H1 (cell line): ENCODE data around the gene ACAD10. TPM values are rescaled to one million over a fixed set of nuclear protein-coding genes. Genes with fewer than 3 reads are reported as not detected.

Experiments
- CTCF ChIA-PET: fragments of 300-600 bp; sonication (Branson Sonifier 250); formaldehyde crosslinking; loops from one replicate; lab custom pipeline; 2021; ENCODE audit not compliant: partially characterized antibody; lab: Charles Lee
- POLR2A ChIA-PET: fragments of 300-600 bp; sonication (Branson Sonifier 250); formaldehyde crosslinking; loops from one replicate; lab custom pipeline; 2021; ENCODE audit warnings: inconsistent platforms; ENCODE audit not compliant: partially characterized antibody; lab: Charles Lee
- DNase-seq, 2 experiments: peaks; one replicate each; pipeline versions ENCODE4 v3.0.0 to v3.0.0-alpha.2; 2010 to 2022; ENCODE audit warnings: low spot score in 2 of 2, low read depth in 1 of 2, mixed read lengths in 1 of 2
- FAIRE-seq: peaks from 2 replicates; lab custom pipeline; 2011; peaks lifted over from hg19 to GRCh38; lab: Jason Lieb, UNC
- H2AFZ ChIP-seq: 2 replicates; pipeline ENCODE4 v1.8.1; 2012; ENCODE audit warnings: low read length, inconsistent platforms
- H2AK5ac ChIP-seq: 2 replicates; pipeline ENCODE4 v1.6.1; 2013; ENCODE audit warnings: low read depth, low read length
- H2BK120ac ChIP-seq: replicated peaks from 2 replicates; pipeline ENCODE3; 2013; ENCODE audit warnings: low read depth, low read length, inconsistent platforms
- H2BK12ac ChIP-seq: 2 replicates; pipeline ENCODE4 v1.6.1; 2013; ENCODE audit warnings: low read depth, low read length
- H2BK15ac ChIP-seq: 2 replicates; pipeline ENCODE4 v1.6.1; 2013; ENCODE audit warnings: low read length
- H2BK20ac ChIP-seq: 2 replicates; pipeline ENCODE4 v1.6.1; 2013; ENCODE audit warnings: low read length
- H2BK5ac ChIP-seq: 2 replicates; pipeline ENCODE4 v1.6.1; 2013; ENCODE audit warnings: low read depth, low read length
- H3K14ac ChIP-seq: 2 replicates; pipeline ENCODE4 v1.6.1; 2013; ENCODE audit warnings: inconsistent platforms; ENCODE audit not compliant: insufficient read length
- H3K18ac ChIP-seq: 2 replicates; pipeline ENCODE4 v1.6.1; 2013; ENCODE audit warnings: low read length; ENCODE audit errors: extremely low read depth
- H3K23ac ChIP-seq: 2 replicates; pipeline ENCODE4 v1.6.1; 2013; ENCODE audit warnings: inconsistent platforms; ENCODE audit not compliant: insufficient read length
- H3K23me2 ChIP-seq: 2 replicates; pipeline ENCODE4 v1.6.1; 2013; ENCODE audit warnings: low read depth, low read length
- H3K27ac ChIP-seq: 2 replicates; pipeline ENCODE4 v1.6.1; 2011; ENCODE audit warnings: low read depth, low read length, inconsistent platforms
- H3K27me3 ChIP-seq, 4 experiments: replicated peaks in 1 of 4; 1 replicate in 1 of 4; 2 replicates in 3 of 4; pipeline versions ENCODE4 v1.6.1 to v1.8.1; 2011 to 2013; ENCODE audit warnings: low read length in 3 of 4, mild to moderate bottlenecking in 3 of 4, inconsistent platforms in 2 of 4, mixed read lengths in 2 of 4, moderate library complexity in 1 of 4; ENCODE audit not compliant: control insufficient read depth in 3 of 4, insufficient read depth in 3 of 4; ENCODE audit errors: extremely low read depth in 1 of 4
- H3K36me3 ChIP-seq, 4 experiments: 2 replicates each; pipeline versions ENCODE4 v1.6.1 to v1.8.1; 2011 to 2013; ENCODE audit warnings: mild to moderate bottlenecking in 4 of 4, low read length in 3 of 4, moderate library complexity in 2 of 4, control low read depth in 1 of 4, inconsistent platforms in 1 of 4; ENCODE audit not compliant: insufficient read depth in 4 of 4, control insufficient read depth in 2 of 4
- H3K4ac ChIP-seq: replicated peaks from 2 replicates; pipeline ENCODE3; 2013; ENCODE audit warnings: low read length, low read depth, mixed read lengths, inconsistent platforms; ENCODE audit not compliant: insufficient read length
- H3K4me1 ChIP-seq, 4 experiments: replicated peaks in 1 of 4; 1 replicate in 1 of 4; 2 replicates in 3 of 4; pipeline versions ENCODE4 v1.6.1 to v1.8.1; 2011 to 2013; ENCODE audit warnings: low read length in 3 of 4, inconsistent platforms in 2 of 4, mixed read lengths in 1 of 4; ENCODE audit not compliant: insufficient read depth in 4 of 4, control insufficient read depth in 3 of 4
- H3K4me2 ChIP-seq, 2 experiments: 2 replicates each; pipeline versions ENCODE4 v1.6.1 to v1.8.1; 2011 to 2013; ENCODE audit warnings: low read depth in 2 of 2, low read length in 2 of 2, control low read depth in 1 of 2, inconsistent platforms in 1 of 2, mild to moderate bottlenecking in 1 of 2; ENCODE audit not compliant: insufficient read depth in 1 of 2
- H3K4me3 ChIP-seq, 4 experiments: fragments of 200-600, 300-600 bp in 1 of 4; sonication (generic), shearing (Covaris generic), sonication (Bioruptor Twin) in 1 of 4; 2 replicates each; pipeline versions ENCODE4 v1.5.1 to v1.8.1; 2011 to 2016; ENCODE audit warnings: low read length in 4 of 4, low read depth in 3 of 4, control low read depth in 2 of 4, inconsistent platforms in 2 of 4, mild to moderate bottlenecking in 2 of 4, mixed read lengths in 1 of 4, moderate library complexity in 1 of 4; ENCODE audit not compliant: insufficient read depth in 2 of 4; ENCODE audit errors: extremely low read depth in 1 of 4
- H3K56ac ChIP-seq: replicated peaks from 2 replicates; pipeline ENCODE3; 2013; ENCODE audit warnings: low read depth, mild to moderate bottlenecking, mixed read lengths, low read length, inconsistent platforms; ENCODE audit not compliant: insufficient read length
- H3K79me1 ChIP-seq: 2 replicates; pipeline ENCODE4 v1.6.1; 2013; ENCODE audit warnings: low read depth, low read length, control low read depth
- H3K79me2 ChIP-seq, 2 experiments: 2 replicates each; pipeline versions ENCODE4 v1.6.1 to v1.8.1; 2012 to 2013; ENCODE audit warnings: low read length in 2 of 2, mild to moderate bottlenecking in 2 of 2, inconsistent platforms in 1 of 2; ENCODE audit not compliant: insufficient read depth in 2 of 2, control insufficient read depth in 1 of 2
- H3K9ac ChIP-seq, 4 experiments: replicated peaks in 1 of 4; 1 replicate in 1 of 4; 2 replicates in 3 of 4; pipeline versions ENCODE4 v1.6.1 to v1.8.1; 2011 to 2013; ENCODE audit warnings: low read depth in 3 of 4, low read length in 3 of 4, control low read depth in 2 of 4, mild to moderate bottlenecking in 2 of 4, moderate library complexity in 2 of 4, inconsistent platforms in 1 of 4; ENCODE audit errors: extremely low read depth in 1 of 4
- H3K9me3 ChIP-seq, 2 experiments: 2 replicates each; pipeline versions ENCODE4 v1.6.1 to v1.8.1; 2012 to 2013; ENCODE audit warnings: mild to moderate bottlenecking in 2 of 2, moderate library complexity in 2 of 2, control low read depth in 1 of 2, inconsistent platforms in 1 of 2, low read depth in 1 of 2, low read length in 1 of 2, mixed read lengths in 1 of 2; ENCODE audit not compliant: insufficient read depth in 2 of 2
- H4K20me1 ChIP-seq, 2 experiments: replicated peaks in 1 of 2; 2 replicates each; pipeline versions ENCODE3 to v1.8.1; 2011 to 2013; ENCODE audit warnings: inconsistent platforms in 2 of 2, low read length in 2 of 2, mild to moderate bottlenecking in 1 of 2; ENCODE audit not compliant: insufficient read depth in 2 of 2, control insufficient read depth in 1 of 2
- H4K5ac ChIP-seq: 2 replicates; pipeline ENCODE4 v1.6.1; 2013; ENCODE audit warnings: low read length, low read depth, mixed read lengths, inconsistent platforms; ENCODE audit not compliant: insufficient read length
- H4K8ac ChIP-seq: 2 replicates; pipeline ENCODE4 v1.8.0; 2013; ENCODE audit warnings: mild to moderate bottlenecking, moderate library complexity, low read length, inconsistent platforms; ENCODE audit not compliant: insufficient read depth; ENCODE audit errors: extremely low read depth
- H4K91ac ChIP-seq: replicated peaks from 2 replicates; pipeline ENCODE3; 2013; ENCODE audit warnings: low read length, mixed read lengths, inconsistent platforms; ENCODE audit not compliant: insufficient read length
- ASH2L ChIP-seq: fragments of 200-600, 300-600 bp; sonication (generic); IDR thresholded peaks from one replicate; pipeline ENCODE4 v1.7.1; 2017; ENCODE audit warnings: low read length
- ATF3 ChIP-seq: IDR thresholded peaks from 2 replicates; pipeline ENCODE4 v1.6.1; 2011; ENCODE audit warnings: low read depth, mild to moderate bottlenecking, low read length; ENCODE audit not compliant: insufficient read depth
- CHD2 ChIP-seq: IDR thresholded peaks from 2 replicates; pipeline ENCODE4 v1.6.1; 2012; ENCODE audit warnings: low read length, improper control_type of control experiment
- EZH2 ChIP-seq: fragments of 200-600 bp; sonication (generic); IDR thresholded peaks from 2 replicates; pipeline ENCODE4 v1.7.1; 2012; ENCODE audit warnings: low read depth, mild to moderate bottlenecking, moderate library complexity, low read length, inconsistent platforms; ENCODE audit not compliant: severe bottlenecking
- KDM5A ChIP-seq: fragments of 200-600 bp; IDR thresholded peaks from 2 replicates; pipeline ENCODE4 v1.7.1; 2012; ENCODE audit warnings: mild to moderate bottlenecking, low read length, inconsistent platforms, mixed read lengths
- NANOG ChIP-seq: IDR thresholded peaks from 2 replicates; pipeline ENCODE4 v1.6.1; 2011; ENCODE audit warnings: low read length, low read depth, mild to moderate bottlenecking, inconsistent platforms; ENCODE audit not compliant: insufficient read depth, poor library complexity, severe bottlenecking
- NRF1 ChIP-seq: IDR thresholded peaks from 2 replicates; pipeline ENCODE4 v1.6.1; 2011; ENCODE audit warnings: mild to moderate bottlenecking, low read depth, low read length, improper control_type of control experiment
- PHF8 ChIP-seq: fragments of 200-600 bp; sonication (generic); conservative IDR thresholded peaks from 2 replicates; pipeline ENCODE4 v1.7.1; 2012; ENCODE audit warnings: low read depth, mild to moderate bottlenecking, inconsistent platforms, low read length, moderate library complexity
- SP1 ChIP-seq: IDR thresholded peaks from 2 replicates; pipeline ENCODE4 v1.6.1; 2011; ENCODE audit warnings: low read depth, low read length
- TBP ChIP-seq: IDR thresholded peaks from 2 replicates; pipeline ENCODE4 v1.6.1; 2011; ENCODE audit warnings: low read depth, low read length, improper control_type of control experiment
- TEAD4 ChIP-seq: IDR thresholded peaks from 2 replicates; pipeline ENCODE4 v1.6.1; 2012; ENCODE audit warnings: low read depth, low read length, inconsistent platforms, mixed read lengths
- WGBS, 2 experiments: shearing (Covaris generic) in 1 of 2; methylation state at CpG; one replicate each; pipeline versions ENCODE4 v1.1.6 to v1.1.7; 2013 to 2015; ENCODE audit warnings: low lambda C conversion rate in 2 of 2, mixed read lengths in 2 of 2, inconsistent platforms in 1 of 2, low coverage in 1 of 2, missing lambda C conversion rate in 1 of 2; ENCODE audit not compliant: insufficient replicate concordance in 2 of 2, insufficient coverage in 1 of 2, insufficient read length in 1 of 2; ENCODE audit errors: extremely low coverage in 1 of 2, missing lambda C conversion rate in 1 of 2; 5-methylcytosine and 5-hydroxymethylcytosine counted together
- polyA plus RNA-seq, 7 experiments: library from polyadenylated mRNA; depleted of rRNA in 3 of 7; stranded (reverse) in 5 of 7; unstranded in 2 of 7; fragments of >200 nt in 5 of 7; fragments of 200-250 nt in 2 of 7; gene quantifications; 1 replicate in 5 of 7; 2 replicates in 1 of 7; 4 replicates in 1 of 7; pipeline versions ENCODE4 v1.2.1 to v1.2.3, GENCODE V29; 2011 to 2013; ENCODE audit warnings: missing spikeins in 2 of 7, mixed read lengths in 2 of 7
- total RNA-seq: library from RNA; stranded (reverse); fragmentation: NEBNext Ultra II Directional; extraction: Animal tissue kit (Norgen Biotek cat#: 25700); gene quantifications from 2 replicates; pipeline ENCODE4 v1.2.1, GENCODE V29; 2021
- TF ChIP-seq, protein P1 (sequence below): IDR thresholded peaks from 2 replicates; pipeline ENCODE4 v1.6.1; 2012; ENCODE audit warnings: low read length, inconsistent platforms

Gene ACAD10
- total and polyA plus RNA-seq, 2 of the 8 experiments (the other 6 are each of a cell fraction or from before 2014, with no cell fraction given): 17.3 to 23.3 TPM

DNA sequence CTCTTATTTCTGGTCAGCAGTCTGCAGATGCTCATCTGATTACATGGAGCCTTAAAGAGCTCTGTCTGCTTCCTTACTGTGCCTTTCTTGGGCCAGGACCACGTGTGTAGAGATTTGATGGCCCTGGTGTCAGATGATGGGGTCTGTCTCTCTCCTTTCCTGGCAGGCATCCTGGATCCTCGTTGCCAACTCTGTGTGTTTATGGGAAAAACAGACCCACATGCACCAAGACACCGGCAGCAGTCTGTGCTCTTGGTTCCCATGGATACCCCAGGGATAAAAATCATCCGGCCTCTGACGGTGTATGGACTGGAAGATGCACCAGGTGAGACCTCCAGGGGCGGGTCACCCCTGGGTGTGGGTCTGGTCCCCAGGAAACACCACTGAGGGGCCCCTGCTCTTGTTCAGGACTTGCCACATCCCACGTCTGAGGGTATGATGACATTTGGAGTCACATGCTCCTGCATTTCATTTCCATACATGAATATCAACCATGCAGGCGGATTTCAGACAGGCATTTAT lies 62.4 kb downstream of the ACAD10 start:
- H3K4ac ChIP-seq: no peak overlapping the region
- no peak overlapping the region for H2BK15ac ChIP-seq
- ChIA-PET POLR2A (interaction anchor here (1.9 kb wide), 1 partner anchor 18 kb away, joined by 5 read pairs; the partner anchor contains the start of gene ALDH2), CTCF (interaction anchor here (0.6 to 1.7 kb wide), 4 partner anchors 9 to 65 kb away, joined by 3 to 6 read pairs (median 3); no protein-coding TSS in a partner anchor)
- no peak overlapping the region for H4K8ac ChIP-seq
- H3K36me3 ChIP-seq: peaks cover 0 to 7% (median 3%) of the 10 kb centered on the region in 4 experiments; a peak in 4 of 8 replicates
- H3K4me1 ChIP-seq: no peaks in the 10 kb centered on the region; a peak in 1 of 7 replicates
- no peak overlapping the region for H2BK20ac ChIP-seq
- no peaks in the 10 kb centered on the region for H3K79me1 ChIP-seq
- no peak overlapping the region for H3K9ac ChIP-seq
- DNase-seq (no peak), FAIRE-seq (no peak)
- no peak overlapping the region for H2AK5ac ChIP-seq
- H3K79me2 ChIP-seq: no peaks in the 10 kb centered on the region
- H3K18ac ChIP-seq: no peak overlapping the region
- no peak overlapping the region for H4K91ac ChIP-seq
- no peak overlapping the region for H2BK5ac ChIP-seq
- H3K23ac ChIP-seq: no peak overlapping the region
- no peak overlapping the region for H3K14ac ChIP-seq
- H3K4me2 ChIP-seq: no peak overlapping the region
- H2BK12ac ChIP-seq: no peak overlapping the region
- H3K4me3 ChIP-seq: no peak overlapping the region
- H3K27ac ChIP-seq: no peak overlapping the region
- no peaks in the 10 kb centered on the region for H3K9me3 ChIP-seq
- 82% methylated on average over 8 of the region's 8 CpGs; no CpG with 5 or more reads in 1 of the 2 experiments for WGBS, 2 experiments
- H3K23me2 ChIP-seq: no peaks in the 10 kb centered on the region
- H4K20me1 ChIP-seq: peaks cover 0 to 2% of the 10 kb centered on the region in 2 experiments
- H3K27me3 ChIP-seq: no peaks in the 10 kb centered on the region
- no peak overlapping the region for H3K56ac ChIP-seq
- H2AFZ ChIP-seq: no peak overlapping the region
- H4K5ac ChIP-seq: no peak overlapping the region
- TF ChIP-seq, protein P1, sequence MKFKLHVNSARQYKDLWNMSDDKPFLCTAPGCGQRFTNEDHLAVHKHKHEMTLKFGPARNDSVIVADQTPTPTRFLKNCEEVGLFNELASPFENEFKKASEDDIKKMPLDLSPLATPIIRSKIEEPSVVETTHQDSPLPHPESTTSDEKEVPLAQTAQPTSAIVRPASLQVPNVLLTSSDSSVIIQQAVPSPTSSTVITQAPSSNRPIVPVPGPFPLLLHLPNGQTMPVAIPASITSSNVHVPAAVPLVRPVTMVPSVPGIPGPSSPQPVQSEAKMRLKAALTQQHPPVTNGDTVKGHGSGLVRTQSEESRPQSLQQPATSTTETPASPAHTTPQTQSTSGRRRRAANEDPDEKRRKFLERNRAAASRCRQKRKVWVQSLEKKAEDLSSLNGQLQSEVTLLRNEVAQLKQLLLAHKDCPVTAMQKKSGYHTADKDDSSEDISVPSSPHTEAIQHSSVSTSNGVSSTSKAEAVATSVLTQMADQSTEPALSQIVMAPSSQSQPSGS: no peak
- TF ChIP-seq CHD2 (no peak), NANOG (no peak), SP1 (no peak), TEAD4 (no peak), KDM5A (no peak), EZH2 (no peak), PHF8 (no peak), NRF1 (no peak), ASH2L (no peak), TBP (no peak), ATF3 (no peak)
- H2BK120ac ChIP-seq: no peak overlapping the region
